ENCODE measurements around the gene PUM1.

PUM1 gene

DNA sequence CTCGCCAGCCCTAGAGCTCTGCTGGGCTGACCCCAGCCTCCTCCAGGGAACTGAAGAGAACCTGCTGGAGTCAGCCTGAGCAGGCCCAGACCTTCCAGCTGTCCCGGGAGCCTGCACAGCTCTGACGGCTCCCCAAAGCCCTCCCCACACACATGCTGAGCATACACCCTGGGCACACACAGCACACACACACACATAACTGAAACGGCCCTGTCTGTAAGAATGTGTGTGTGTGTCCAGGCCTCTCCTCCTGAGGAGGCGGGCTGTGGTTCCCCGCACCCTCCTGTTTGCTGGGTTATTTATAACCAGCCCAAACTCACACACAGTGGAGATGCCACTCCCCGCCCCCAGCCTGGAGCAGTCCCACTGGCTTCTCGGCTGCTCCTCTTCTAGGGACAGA lies 177.1 kb downstream of the PUM1 start:
- peak; percentile 95 for DNase-seq

- peak; percentile 71 for DNase-seq
Measured at GRCh38 chr1:30887485-30888315, 177.8 kb downstream of the PUM1 start.

DNA sequence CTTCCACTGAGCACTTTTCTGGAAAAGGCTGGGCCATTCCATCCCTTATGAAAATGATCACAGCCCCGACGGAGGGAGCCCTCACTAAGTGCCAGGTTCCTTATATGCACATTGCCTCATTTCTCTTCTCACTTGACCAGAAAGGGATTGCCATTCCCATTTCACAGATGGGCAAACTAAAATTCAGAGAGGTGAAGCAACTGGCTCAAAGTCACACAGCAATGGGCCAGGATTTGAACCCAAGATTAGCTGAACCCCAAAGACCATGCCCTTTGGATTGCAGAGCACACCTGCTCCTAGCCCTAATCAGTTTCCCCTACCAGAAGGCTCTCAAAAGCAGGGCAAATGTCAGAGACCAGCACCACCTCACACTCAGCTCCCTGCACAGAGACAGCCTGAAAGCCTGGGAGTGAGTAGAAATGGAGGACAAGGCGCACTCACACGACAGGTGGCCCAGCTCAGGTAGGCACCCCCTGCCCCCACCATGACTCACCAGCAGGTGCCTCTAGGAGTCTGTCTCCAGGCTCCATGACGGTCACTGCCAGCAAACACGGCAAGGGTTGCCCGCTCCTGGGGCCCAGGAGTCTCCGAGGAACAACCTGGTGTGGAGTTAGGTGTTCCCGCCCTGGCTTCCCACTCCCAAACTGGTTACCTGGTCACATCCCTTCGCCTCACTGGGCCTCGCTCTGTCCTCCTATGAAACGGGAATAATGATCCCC lies 178.6 kb downstream of the PUM1 start:
- DNase-seq = no peak

DNA sequence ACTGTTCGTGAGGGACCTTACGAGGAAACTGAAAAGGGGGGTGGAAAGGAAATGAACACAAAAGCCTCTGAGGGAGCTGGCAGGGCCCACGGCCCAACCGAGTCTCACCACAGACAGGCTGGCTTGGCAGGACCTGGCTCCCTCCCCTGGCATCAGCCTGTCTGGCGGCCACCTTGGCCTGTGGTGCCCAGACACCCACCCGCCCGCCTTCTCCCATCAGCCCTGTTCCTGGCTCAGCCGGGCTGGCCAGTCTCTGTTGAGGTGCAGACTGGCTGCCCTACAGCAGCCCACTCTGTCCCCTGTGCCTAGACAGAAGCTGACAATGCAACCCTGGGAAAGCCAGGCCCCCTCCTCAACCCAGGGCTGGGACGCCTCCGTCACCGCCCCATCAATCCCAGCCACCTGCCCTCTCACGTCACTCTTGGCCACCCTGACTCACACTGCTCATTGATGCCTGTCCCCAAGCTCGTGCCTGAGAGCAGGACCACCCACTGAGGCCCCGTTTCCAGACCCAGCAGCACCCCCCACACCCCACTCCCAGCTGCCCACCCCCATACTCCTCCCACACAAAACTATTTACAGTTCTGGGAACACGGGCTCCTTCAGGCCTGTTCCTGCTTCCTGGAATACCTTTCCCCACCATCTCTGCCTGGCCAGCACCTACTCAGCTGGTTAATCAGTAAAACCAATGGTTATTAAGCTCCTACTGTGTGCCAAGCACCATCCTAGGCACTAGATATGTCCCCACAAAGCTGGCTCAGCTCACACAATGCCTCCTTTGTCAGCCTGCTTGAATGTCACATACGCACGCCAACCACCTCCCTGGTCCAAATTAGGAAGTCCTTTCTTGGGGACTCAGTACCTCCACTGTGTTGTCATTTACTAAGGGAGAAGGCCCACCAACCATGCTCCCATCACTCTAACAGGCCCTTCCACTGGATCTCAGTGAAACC lies 179.7 kb downstream of the PUM1 start:
- DNase-seq = no peak

GRCh38 chr1:30884723-30885122 lies 180.8 kb downstream of the PUM1 start:
- DNase-seq = no peak

DNA sequence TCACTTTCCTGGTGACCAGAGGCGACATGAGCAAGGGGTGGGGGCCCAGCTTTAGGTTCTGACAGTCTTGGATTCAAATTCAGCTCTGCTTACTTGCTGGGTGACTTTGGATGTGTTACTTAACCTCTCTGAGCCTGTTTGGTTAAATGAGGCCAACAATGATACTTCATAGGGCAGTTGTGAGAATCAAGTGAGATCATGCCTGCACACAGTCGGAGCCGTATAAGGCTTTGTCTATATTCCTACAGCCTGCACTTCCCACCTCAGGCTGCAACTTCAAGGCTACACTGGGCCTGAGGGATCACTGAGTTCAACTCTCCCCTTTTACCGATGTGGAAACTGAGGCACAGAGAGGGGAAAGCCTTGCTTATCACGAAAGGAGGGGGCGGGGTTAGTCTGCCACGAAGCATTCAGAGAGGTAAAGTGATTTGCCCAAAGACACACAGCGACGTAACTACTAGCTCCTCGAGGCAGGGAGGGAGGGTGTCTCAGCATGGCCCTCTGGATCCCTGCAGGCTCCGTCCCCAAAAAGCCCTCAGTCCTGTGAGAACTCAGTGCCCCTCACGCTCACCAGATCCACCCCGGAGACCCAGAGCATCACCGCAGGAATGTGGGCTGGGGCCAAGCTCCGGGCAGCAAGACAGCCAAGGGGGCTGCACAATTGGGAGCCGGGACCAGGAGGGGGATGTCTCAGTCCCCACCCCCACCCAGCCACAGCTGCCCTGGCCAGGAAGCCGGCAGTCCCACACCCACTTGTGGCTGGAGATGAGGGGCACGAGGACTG lies 181.9 kb downstream of the PUM1 start:
- DNase-seq = no peak

GRCh38 chr1:30882678-30883388 lies 182.7 kb downstream of the PUM1 start:
- DNase-seq = no peak
